GM12878 (cell line): ENCODE measurements around the gene XKR3. TPM values are rescaled to one million over a fixed set of nuclear protein-coding genes. Genes with fewer than 3 reads are reported as not detected.

Source experiments
- ATAC-seq: fragments of 200-7000 bp; cut with Tn5 transposase; 3 replicates; pipeline ENCODE4 v1.9.1; 2020; ENCODE audit warnings: mild to moderate bottlenecking, moderate library complexity
- BruUV-seq: library from RNA; stranded (reverse); fragments of 400-500 nt; replicated peaks from 2 replicates; lab custom pipeline; 2021; lab: Mats Ljungman, UMichigan
- CTCF ChIA-PET: fragments of 300-600 bp; sonication (Branson Sonifier 250); formaldehyde crosslinking; extraction: SDS; loops from one replicate; lab custom pipeline; 2021; ENCODE audit warnings: inconsistent platforms; lab: Yijun Ruan, JAX
- POLR2A ChIA-PET: fragments of 350-600 bp; formaldehyde crosslinking; extraction: SDS; loops from one replicate; lab custom pipeline; 2021; ENCODE audit warnings: inconsistent platforms; lab: Charles Lee
- RAD21 ChIA-PET: fragments of 300-600 bp; sonication (Branson Sonifier 250); formaldehyde crosslinking; loops from one replicate; lab custom pipeline; 2023; ENCODE audit warnings: antibody characterized with exemption; ENCODE audit not compliant: unreplicated experiment; lab: Charles Lee
- SMC1A ChIA-PET: fragments of 300-600 bp; sonication (Branson Sonifier 250); formaldehyde crosslinking; loops from one replicate; lab custom pipeline; 2023; ENCODE audit not compliant: unreplicated experiment, uncharacterized antibody; lab: Charles Lee
- DNase-seq: peaks from one replicate; pipeline ENCODE4 v3.0.0-alpha.2; 2011; ENCODE audit warnings: low read depth, low spot score
- FAIRE-seq: peaks from 3 replicates; lab custom pipeline; 2011; peaks lifted over from hg19 to GRCh38; lab: Jason Lieb, UNC
- H2AFZ ChIP-seq: 2 replicates; pipeline ENCODE4 v1.6.0; 2011; ENCODE audit warnings: low read depth, low read length, control low read depth; ENCODE audit not compliant: control insufficient read depth
- H3K27ac ChIP-seq: 2 replicates; pipeline ENCODE4 v1.5.1; 2011; ENCODE audit warnings: control low read depth; ENCODE audit not compliant: control insufficient read depth, insufficient read depth
- H3K27me3 ChIP-seq, 2 experiments: replicated peaks in 1 of 2; 2 replicates each; pipeline versions ENCODE4 v1.6.0 to v1.6.1; 2011; ENCODE audit warnings: low read length in 1 of 2; ENCODE audit not compliant: control insufficient read depth in 2 of 2, insufficient read depth in 2 of 2
- H3K36me3 ChIP-seq, 2 experiments: 2 replicates each; pipeline ENCODE4 v1.5.1; 2011; ENCODE audit warnings: low read length in 1 of 2; ENCODE audit not compliant: control insufficient read depth in 2 of 2, insufficient read depth in 2 of 2
- H3K4me1 ChIP-seq: 2 replicates; pipeline ENCODE4 v1.6.1; 2011; ENCODE audit warnings: mild to moderate bottlenecking, low read length, moderate library complexity, mixed read lengths; ENCODE audit not compliant: control insufficient read depth, insufficient read depth
- H3K4me2 ChIP-seq: 2 replicates; pipeline ENCODE4 v1.6.0; 2011; ENCODE audit warnings: control low read depth; ENCODE audit not compliant: control insufficient read depth, insufficient read depth
- H3K4me3 ChIP-seq: fragments of 200-600 bp; sonication (generic); 2 replicates; pipeline ENCODE4 v1.5.1; 2016
- H3K79me2 ChIP-seq: 2 replicates; pipeline ENCODE4 v1.6.0; 2011; ENCODE audit warnings: low read length; ENCODE audit not compliant: control insufficient read depth, insufficient read depth
- H3K9ac ChIP-seq: 2 replicates; pipeline ENCODE4 v1.8.0; 2011; ENCODE audit warnings: low read length, control low read depth, mixed read lengths; ENCODE audit not compliant: control insufficient read depth, insufficient read depth
- H3K9me3 ChIP-seq: replicated peaks from 3 replicates; pipeline ENCODE4 v1.5.1; 2011; ENCODE audit warnings: mild to moderate bottlenecking, low read length; ENCODE audit not compliant: control insufficient read depth, insufficient read depth
- H4K20me1 ChIP-seq: 2 replicates; pipeline ENCODE4 v1.6.0; 2011; ENCODE audit not compliant: control insufficient read depth, insufficient read depth
- EP300 ChIP-seq, 2 experiments: fragments of 150-350 bp in 1 of 2; IDR thresholded peaks; 2 replicates each; pipeline ENCODE4 v1.6.1; 2011 to 2012; ENCODE audit warnings: low read depth in 2 of 2, low read length in 2 of 2, borderline replicate concordance in 1 of 2, improper control_type of control experiment in 1 of 2, inconsistent platforms in 1 of 2; ENCODE audit not compliant: control insufficient read depth in 1 of 2
- IKZF1 ChIP-seq: fragments of 450-650 bp; conservative IDR thresholded peaks from 2 replicates; pipeline ENCODE4 v1.6.1; 2017; ENCODE audit warnings: antibody characterized with exemption, mild to moderate bottlenecking
- IRF3 ChIP-seq: fragments of 450-650 bp; IDR thresholded peaks from 2 replicates; pipeline ENCODE4 v1.6.1; 2014; ENCODE audit warnings: mild to moderate bottlenecking
- STAT3 ChIP-seq: IDR thresholded peaks from 2 replicates; pipeline ENCODE4 v1.6.1; 2011; ENCODE audit warnings: low read depth, low read length, improper control_type of control experiment
- WGBS: methylation state at CpG from one replicate; pipeline ENCODE4 v1.1.6; 2016; ENCODE audit warnings: low lambda C conversion rate; ENCODE audit not compliant: insufficient replicate concordance, insufficient coverage; ENCODE audit errors: missing lambda C conversion rate; 5-methylcytosine and 5-hydroxymethylcytosine counted together
- in situ Hi-C: fragments of 300-500 bp; cut with MboI; formaldehyde crosslinking; loops from 9 replicates; pipeline ENCODE4 v1.14.3; 2018; ENCODE audit warnings: mixed read lengths
- intact Hi-C: fragments of 100-400 bp; cut with micrococcal nuclease; formaldehyde crosslinking; loops from one replicate; pipeline ENCODE4 v1.14.2; 2022; ENCODE audit not compliant: unreplicated experiment
- polyA plus RNA-seq, 11 experiments: library from polyadenylated mRNA; depleted of rRNA in 4 of 11; unstranded in 6 of 11; stranded (reverse) in 5 of 11; fragments of >200 nt; fragmentation: Nextera tagmentation in 4 of 11; fragmentation: Illumina TruSeq in 1 of 11; extraction: Ambion mirVana in 4 of 11; extraction: Trizol in 1 of 11; gene quantifications; 1 replicate in 1 of 11; 2 replicates in 10 of 11; pipeline versions ENCODE4 v1.2.1 to v1.2.3, GENCODE V29; 2011 to 2016; ENCODE audit warnings: inconsistent platforms in 2 of 11, missing spikeins in 2 of 11, low read depth in 1 of 11
- total RNA-seq, 4 experiments: library from RNA; depleted of rRNA in 3 of 4; stranded (reverse); fragments of >200 nt in 3 of 4; fragmentation: Illumina TruSeq in 1 of 4; extraction: Trizol in 1 of 4; gene quantifications; 2 replicates each; pipeline versions ENCODE4 v1.2.1 to v1.2.3, GENCODE V29; 2013 to 2021
- TF ChIP-seq, protein P1 (sequence below): IDR thresholded peaks from 2 replicates; pipeline ENCODE4 v1.6.1; 2011; ENCODE audit warnings: borderline replicate concordance, low read depth, mild to moderate bottlenecking, moderate library complexity, low read length; ENCODE audit not compliant: insufficient read depth, poor library complexity, severe bottlenecking

Gene XKR3
- total and polyA plus RNA-seq, 10 of the 15 experiments (the other 5 are each of a cell fraction or from before 2014, with no cell fraction given) = 0.09 to 0.14 TPM; not detected in 8

DNA sequence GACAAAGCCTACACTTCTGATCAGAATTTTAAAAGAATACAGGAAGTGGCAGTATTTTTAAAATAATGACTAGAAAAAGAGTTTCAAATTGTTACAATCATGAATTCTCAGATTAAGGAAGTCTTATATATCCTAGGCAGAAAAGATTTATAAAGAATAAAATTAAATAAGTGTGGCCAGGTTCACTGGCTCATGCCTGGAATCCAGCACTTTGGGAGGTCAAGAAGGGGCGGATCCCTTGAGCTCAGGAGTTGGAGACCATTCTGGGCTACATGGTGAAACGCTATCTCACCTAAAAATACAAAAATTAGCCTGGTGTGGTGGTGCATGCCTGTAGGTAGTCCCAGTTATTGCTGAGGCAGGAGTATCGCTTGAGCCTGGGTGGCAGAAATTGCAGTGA lies 24.1 kb downstream of the XKR3 start:
- FAIRE-seq = no peak
- no peaks in the 10 kb centered on the region for H3K79me2 ChIP-seq
- no TSS peak for BruUV-seq
- H3K4me2 ChIP-seq = no peak overlapping the region
- no peaks in the 10 kb centered on the region for H3K9me3 ChIP-seq
- ChIA-PET POLR2A (no interaction called here), SMC1A (no interaction called here), RAD21 (no interaction called here)
- ATAC-seq = no peak
- no peak overlapping the region for H3K4me3 ChIP-seq
- WGBS = 63% methylated on average over 3 of the region's 3 CpGs
- H3K9ac ChIP-seq = no peak overlapping the region
- intact Hi-C loops = loop anchor here (10.0 kb wide), 1 partner anchor 284 kb away; the partner anchor contains the start of gene IL17RA
- H3K27me3 ChIP-seq = no peaks in the 10 kb centered on the region
- H3K27ac ChIP-seq = no peak overlapping the region
- no peak overlapping the region for H2AFZ ChIP-seq
- no peaks in the 10 kb centered on the region for H3K4me1 ChIP-seq
- no peak for DNase-seq
- no peaks in the 10 kb centered on the region for H4K20me1 ChIP-seq
- TF ChIP-seq IRF3 (no peak), EP300 (IDR thresholded peaks at IDR 0.05; ENCODE audit: borderline replicate concordance in 1 of 2, control insufficient read depth in 1 of 2, low read depth in 2 of 2, low read length in 2 of 2) (no peak), IKZF1 (no peak), STAT3 (no peak)
- TF ChIP-seq, protein P1, sequence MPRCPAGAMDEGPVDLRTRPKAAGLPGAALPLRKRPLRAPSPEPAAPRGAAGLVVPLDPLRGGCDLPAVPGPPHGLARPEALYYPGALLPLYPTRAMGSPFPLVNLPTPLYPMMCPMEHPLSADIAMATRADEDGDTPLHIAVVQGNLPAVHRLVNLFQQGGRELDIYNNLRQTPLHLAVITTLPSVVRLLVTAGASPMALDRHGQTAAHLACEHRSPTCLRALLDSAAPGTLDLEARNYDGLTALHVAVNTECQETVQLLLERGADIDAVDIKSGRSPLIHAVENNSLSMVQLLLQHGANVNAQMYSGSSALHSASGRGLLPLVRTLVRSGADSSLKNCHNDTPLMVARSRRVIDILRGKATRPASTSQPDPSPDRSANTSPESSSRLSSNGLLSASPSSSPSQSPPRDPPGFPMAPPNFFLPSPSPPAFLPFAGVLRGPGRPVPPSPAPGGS = no peak
- TF ChIP-seq, all 136 proteins: peak for 0
- no peaks in the 10 kb centered on the region for H3K36me3 ChIP-seq
- CTCF ChIA-PET = no interaction called here
- in situ Hi-C loops = no loop called here
